Measurements from ENCODE around the gene FOXI1. TPM values are rescaled to one million over a fixed set of nuclear protein-coding genes. Genes with fewer than 3 reads are reported as not detected.

The FOXI1 gene
- total RNA-seq, 2 donors from 2014 or later = not detected

- no peaks in the 10 kb centered on the region for H3K9me3 ChIP-seq
- TF ChIP-seq CTCF (IDR thresholded peaks at IDR 0.05) = no peak
- DNase-seq (ENCODE audit: low spot score) (no peak), ATAC-seq (ENCODE audit: insufficient number of reproducible peaks, low FRiP score, low read depth) (no peak)
- H3K27ac ChIP-seq = no peak overlapping the region
- H3K4me3 ChIP-seq = no peak overlapping the region
- no peaks in the 10 kb centered on the region for H3K4me1 ChIP-seq (ENCODE audit: control insufficient read depth in 1 of 2, low read depth in 2 of 2)
- H3K36me3 ChIP-seq = no peaks in the 10 kb centered on the region
- H3K27me3 ChIP-seq (replicated peaks; ENCODE audit: insufficient read depth) = no peaks in the 10 kb centered on the region
These were observed 7.3 kb downstream of the FOXI1 start for GRCh38 chr5:170112876-170113521.

GRCh38 chr5:170113522-170113900, 7.8 kb downstream of the FOXI1 start:
- no peaks in the 10 kb centered on the region for H3K9me3 ChIP-seq
- DNase-seq (ENCODE audit: low spot score) = no peak
- no peak overlapping the region for H3K27ac ChIP-seq
- H3K27me3 ChIP-seq (replicated peaks; ENCODE audit: insufficient read depth) = no peaks in the 10 kb centered on the region
- H3K4me3 ChIP-seq = no peak overlapping the region
- H3K4me1 ChIP-seq (ENCODE audit: control insufficient read depth in 1 of 2, low read depth in 2 of 2) = no peaks in the 10 kb centered on the region
- TF ChIP-seq CTCF (IDR thresholded peaks at IDR 0.05) = no peak
- ATAC-seq (ENCODE audit: insufficient number of reproducible peaks, low FRiP score, low read depth) = no peak
- H3K36me3 ChIP-seq = no peaks in the 10 kb centered on the region

GRCh38 chr5:170114271-170114670, 8.6 kb downstream of the FOXI1 start:
- no peak for TF ChIP-seq CTCF (IDR thresholded peaks at IDR 0.05)
- Histone ChIP-seq H3K27me3 (replicated peaks; ENCODE audit: insufficient read depth) (no peaks in the 10 kb centered on the region), H3K36me3 (no peaks in the 10 kb centered on the region), H3K27ac (no peak overlapping the region), H3K9me3 (no peaks in the 10 kb centered on the region), H3K4me3 (no peak overlapping the region), H3K4me1 (ENCODE audit: control insufficient read depth in 1 of 2, low read depth in 2 of 2) (no peaks in the 10 kb centered on the region)
- ATAC-seq (ENCODE audit: insufficient number of reproducible peaks, low FRiP score, low read depth) (no peak), DNase-seq (ENCODE audit: low spot score) (no peak)

GRCh38 chr5:170115925-170116324, 10.2 kb downstream of the FOXI1 start:
- ATAC-seq (ENCODE audit: insufficient number of reproducible peaks, low FRiP score, low read depth) (no peak), DNase-seq (ENCODE audit: low spot score) (no peak)
- Histone ChIP-seq H3K4me1 (ENCODE audit: control insufficient read depth in 1 of 2, low read depth in 2 of 2) (no peaks in the 10 kb centered on the region), H3K36me3 (no peaks in the 10 kb centered on the region), H3K27me3 (replicated peaks; ENCODE audit: insufficient read depth) (no peaks in the 10 kb centered on the region), H3K9me3 (no peaks in the 10 kb centered on the region), H3K27ac (no peak overlapping the region), H3K4me3 (no peak overlapping the region)
- no peak for TF ChIP-seq CTCF (IDR thresholded peaks at IDR 0.05)

- Histone ChIP-seq H3K27ac (no peak overlapping the region), H3K36me3 (no peaks in the 10 kb centered on the region), H3K4me1 (ENCODE audit: control insufficient read depth in 1 of 2, low read depth in 2 of 2) (no peaks in the 10 kb centered on the region), H3K4me3 (no peak overlapping the region), H3K27me3 (replicated peaks; ENCODE audit: insufficient read depth) (no peaks in the 10 kb centered on the region), H3K9me3 (no peaks in the 10 kb centered on the region)
- ATAC-seq (ENCODE audit: insufficient number of reproducible peaks, low FRiP score, low read depth) (no peak), DNase-seq (ENCODE audit: low spot score) (no peak)
- TF ChIP-seq CTCF (IDR thresholded peaks at IDR 0.05) = no peak
These were observed 12.0 kb downstream of the FOXI1 start for GRCh38 chr5:170117736-170118135.
